Fibroblast of upper back skin (primary cell): ENCODE results near the gene ETV7.

Source experiments
- DNase-seq: peaks from one replicate; pipeline ENCODE4 v3.0.0-alpha.2; 2013

Gene ETV7

DNA sequence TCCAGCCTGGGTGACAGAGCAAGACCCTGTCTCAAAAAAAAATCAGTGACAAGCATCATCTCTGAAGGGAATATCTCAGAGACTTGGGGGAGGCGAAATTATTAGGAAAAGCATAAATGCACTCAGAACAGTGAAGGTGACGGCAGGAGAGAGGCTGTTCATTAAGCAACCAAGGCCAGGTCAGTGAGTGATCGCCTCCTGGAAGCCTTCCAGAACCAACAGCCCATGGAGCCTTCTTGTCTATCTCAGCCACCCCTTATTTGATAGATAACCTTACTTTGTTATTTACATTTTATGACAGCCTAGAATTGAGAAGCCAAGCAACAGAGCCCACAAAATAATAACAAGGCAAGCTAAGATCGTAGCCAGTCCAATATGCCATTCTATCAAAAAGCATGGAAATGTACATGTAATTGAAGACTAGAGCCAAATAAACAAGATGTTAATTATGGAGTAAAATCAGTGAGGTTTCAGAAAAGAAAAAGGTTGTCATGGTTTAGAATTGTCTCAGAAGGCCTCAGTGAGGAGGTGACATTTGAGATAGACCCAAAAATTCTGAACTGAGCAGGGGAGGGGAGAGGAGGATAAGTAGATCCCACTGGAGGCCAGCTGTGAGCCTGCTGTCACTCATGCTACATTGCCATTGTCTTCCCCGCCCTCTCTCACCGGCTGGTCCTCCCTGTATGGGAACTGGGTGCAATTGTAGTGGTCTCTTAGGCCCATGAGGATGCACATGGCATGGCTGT lies 68.6 kb downstream of the ETV7 start:
- no peak for DNase-seq

- DNase-seq: no peak
Measured at GRCh38 chr6:36317623-36318022, 69.8 kb downstream of the ETV7 start.
